Measurements from ENCODE around the gene SARDH.

Gene SARDH

DNA sequence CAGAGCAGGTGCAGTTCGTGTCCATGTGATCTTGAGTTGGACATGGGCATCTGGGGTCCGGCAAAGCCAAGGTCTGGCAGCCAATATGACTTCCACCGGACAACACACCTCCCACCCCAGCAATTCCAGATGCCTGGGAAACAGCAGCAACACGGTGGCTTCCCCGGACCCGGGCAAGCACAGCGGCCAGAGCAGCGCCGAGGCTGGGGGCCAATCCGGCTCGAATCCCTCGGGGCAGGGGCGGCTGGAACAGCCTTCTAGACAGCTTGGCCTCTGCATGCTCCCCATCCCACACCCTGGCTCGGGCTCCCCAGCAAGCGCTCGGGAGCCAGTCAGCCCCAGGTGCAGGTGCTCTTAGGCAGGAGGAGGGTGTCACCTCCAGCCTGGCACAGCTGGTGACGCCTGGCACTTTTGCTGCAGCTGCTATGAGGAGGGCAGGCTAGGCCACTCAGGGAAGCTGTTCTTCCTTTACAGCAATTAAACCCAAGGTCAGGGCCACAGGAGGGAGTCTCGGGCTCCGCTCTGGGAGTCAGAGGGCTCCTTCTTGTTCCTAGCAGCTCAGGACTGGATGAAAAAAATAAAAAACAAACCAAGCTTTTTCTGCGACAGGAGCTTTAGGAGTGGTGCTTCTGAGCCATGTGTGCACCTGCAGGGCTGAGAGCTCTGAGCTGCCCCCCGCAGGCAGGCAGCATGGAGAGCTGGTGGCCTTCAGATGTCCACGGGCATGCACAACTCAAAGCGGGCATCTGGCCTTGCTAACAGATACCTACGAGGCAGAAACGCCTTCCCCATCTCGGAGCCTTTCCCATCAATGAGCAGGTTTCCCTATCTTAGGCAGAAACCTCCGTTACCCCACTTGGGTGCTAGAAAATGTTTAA is 73.7 kb downstream of the SARDH start:
- peak; percentile 72 for DNase-seq

DNA sequence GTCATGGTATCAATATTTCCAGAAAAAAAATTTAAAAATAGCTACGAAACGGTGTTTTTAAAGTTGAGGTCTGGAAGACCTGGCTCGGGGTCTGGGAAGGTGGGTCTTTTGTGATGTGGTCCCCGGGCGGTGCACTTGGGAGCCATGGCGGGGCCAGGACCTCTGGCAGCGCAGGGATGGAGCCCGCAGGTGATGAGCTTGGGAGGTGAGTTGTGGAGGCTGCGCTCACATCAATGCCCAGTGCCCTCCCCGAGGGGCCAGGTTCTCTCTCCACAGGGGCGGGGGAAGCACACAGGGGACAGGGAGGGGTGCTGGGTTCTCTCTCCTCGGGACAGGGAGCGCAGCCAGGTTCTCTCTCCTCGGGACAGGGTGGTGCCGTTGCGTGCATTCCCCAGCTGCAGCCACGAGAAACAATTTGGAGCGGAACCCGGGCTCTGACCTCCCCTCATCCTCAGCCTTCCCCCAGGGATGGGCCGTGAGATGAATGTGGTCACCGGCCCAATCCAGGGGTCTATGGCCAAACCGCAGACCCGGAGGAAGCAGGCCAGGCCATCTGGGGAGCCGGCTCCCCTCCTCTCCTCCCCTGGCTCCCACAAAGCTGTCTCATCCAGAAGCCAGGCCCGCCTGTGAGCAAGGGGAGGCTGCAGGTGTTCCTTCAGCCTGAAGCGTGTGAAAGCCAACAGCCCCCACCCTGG is 76.2 kb downstream of the SARDH start:
- DNase-seq: no peak

DNA sequence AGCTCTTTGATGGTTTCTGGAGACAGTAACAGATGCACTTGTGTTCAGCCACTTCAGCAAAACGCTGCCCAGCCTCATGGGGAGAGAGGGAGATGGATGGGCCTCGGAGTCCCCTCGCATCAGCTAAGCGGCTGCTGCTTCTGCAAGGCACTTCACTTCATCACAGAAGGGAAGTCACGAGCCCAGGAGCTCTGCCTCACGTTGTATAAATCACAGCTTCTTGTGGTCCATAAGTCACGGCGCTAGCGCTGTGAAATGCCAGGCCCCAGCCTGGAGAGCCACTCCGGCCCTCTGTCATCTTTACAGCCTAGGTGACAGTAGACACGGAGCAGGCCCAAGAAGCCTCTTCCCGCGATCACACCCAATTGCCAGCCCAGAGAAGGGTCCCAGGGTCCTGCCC is 78.6 kb downstream of the SARDH start:
- DNase-seq: no peak

DNA sequence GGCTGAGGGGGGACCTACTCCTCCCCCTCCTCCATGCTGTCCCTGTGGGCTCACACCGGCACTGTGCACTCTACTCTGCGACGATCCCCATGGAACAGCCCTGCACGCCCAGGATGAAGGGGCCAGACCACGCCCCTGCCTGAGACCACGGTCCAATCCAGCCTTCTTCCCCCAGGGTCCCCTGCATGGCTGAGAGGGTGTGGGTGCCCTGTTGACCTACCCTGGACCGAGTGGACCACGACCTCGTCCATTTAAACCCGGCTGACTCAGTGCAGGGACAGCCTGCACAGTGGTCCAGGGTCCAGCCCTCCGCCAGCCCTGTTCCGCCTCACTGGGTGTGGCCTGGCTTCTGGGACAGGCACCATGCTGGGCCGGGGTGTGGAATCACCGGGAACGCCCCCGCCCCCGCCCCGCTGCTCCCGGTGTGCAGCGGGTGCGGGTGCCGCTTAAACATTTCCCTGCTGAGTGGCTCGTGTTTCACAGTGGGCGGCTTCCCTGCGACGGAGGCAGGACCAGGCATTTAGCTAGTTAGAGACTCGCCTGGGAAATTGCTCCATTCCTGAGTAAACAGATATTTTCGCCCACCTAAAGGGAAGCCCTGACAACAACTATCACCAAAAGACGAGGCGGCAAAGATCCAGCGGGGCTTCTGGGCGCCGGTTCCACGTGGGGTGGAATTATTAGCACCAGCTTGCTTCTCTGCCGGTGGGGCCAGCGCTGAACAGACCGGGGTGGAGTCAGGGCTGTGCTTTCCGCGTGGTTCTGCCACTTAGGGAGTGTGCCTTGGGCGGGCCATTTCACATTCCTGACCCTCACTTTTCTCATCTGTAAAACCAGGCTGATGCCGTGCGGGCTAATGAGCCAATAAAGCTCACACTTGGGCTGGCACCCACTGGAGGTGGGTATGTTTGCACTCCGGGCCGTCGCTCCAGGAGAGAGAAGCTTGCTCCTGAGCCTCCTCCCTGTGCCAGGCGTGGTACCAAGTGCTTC is 79.4 kb downstream of the SARDH start:
- no peak for DNase-seq

DNA sequence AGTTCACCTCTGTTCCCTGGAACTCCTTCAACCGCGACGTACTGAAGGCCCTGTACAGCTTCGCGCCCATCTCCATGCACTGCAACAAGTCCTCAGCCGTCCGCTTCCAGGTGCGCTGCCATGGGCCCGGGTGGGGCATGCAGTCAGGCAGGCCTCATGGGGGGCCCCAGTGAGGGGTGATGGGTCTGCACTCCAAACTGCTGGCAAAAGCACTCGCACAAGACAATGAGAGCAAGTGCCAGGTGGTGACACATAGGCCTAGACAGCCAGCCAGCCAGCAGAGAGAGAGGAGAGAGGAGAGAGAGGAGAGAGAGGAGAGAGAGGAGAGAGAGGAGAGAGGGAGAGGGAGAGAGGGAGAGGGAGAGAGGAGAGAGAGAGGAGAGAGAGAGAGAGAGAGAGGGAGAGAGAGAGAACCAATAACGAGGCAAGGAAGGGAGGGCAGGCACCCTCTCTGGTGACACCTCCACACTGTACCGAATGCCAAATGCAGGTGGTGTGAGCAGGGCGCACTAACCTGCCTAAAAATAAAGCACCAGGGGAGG is 81.0 kb downstream of the SARDH start:
- DNase-seq: peak; percentile 95

DNA sequence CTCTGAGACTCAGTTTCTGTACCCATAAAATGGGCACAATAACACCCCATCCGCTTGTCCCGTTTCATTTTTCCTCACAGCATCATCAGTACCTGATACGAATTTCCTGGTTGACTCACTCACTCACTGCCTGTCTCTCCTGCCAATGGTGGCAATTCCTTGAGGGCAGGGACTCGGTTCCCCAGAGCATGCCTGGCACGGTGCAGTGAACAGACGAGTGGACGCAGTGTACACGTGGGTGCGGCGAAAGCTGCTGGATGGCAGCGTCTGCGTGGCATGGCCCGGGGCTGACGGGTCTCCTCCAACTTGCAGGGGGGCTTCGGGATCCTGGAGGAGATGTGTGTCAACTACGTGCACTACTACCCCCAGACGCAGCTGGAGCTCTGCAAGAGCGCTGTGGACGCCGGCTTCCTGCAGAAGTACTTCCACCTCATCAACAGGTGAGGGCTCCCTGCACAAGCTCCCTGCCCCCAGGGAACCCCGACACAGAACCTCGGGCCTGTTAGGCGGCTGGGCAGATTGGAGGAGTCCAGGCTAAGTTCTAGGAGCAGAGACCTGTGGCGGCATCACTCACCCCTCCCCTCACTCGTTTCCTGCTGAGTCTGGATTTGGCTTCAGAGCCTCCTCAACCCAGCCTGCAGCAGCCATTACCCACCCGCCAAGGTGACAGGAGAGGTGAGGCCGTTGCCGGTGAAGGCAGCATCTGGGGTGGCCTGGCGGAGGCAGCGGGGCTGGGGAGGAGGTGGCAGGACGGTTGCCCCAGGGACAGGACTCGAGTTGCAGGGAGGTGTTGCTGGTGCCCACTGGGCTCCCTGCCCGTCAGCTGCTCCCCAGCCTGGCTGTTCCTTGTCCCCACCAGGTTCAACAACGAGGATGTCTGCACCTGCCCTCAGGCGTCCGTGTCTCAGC is 81.7 kb downstream of the SARDH start:
- DNase-seq: no peak

DNA sequence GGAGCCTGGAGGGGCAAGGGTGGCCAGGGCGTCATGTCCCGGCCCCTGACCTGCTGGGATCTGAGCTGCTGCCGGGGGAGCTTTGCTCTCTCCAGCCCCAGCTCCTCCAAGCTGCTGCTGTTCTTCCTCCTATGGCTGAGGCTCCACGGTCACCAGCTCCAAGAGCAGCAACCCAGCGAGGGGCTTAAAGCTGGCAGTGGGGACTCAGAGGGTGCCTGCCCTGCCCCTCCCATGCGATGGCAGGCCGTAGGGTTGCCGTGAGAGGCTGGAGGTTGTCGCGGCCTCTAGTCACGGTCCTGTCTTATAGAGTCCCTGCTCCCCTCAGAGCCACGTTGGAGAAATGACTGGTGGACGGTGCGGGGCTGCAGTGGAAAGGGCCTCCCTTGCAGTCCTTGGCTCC is 82.5 kb downstream of the SARDH start:
- DNase-seq: no peak

DNA sequence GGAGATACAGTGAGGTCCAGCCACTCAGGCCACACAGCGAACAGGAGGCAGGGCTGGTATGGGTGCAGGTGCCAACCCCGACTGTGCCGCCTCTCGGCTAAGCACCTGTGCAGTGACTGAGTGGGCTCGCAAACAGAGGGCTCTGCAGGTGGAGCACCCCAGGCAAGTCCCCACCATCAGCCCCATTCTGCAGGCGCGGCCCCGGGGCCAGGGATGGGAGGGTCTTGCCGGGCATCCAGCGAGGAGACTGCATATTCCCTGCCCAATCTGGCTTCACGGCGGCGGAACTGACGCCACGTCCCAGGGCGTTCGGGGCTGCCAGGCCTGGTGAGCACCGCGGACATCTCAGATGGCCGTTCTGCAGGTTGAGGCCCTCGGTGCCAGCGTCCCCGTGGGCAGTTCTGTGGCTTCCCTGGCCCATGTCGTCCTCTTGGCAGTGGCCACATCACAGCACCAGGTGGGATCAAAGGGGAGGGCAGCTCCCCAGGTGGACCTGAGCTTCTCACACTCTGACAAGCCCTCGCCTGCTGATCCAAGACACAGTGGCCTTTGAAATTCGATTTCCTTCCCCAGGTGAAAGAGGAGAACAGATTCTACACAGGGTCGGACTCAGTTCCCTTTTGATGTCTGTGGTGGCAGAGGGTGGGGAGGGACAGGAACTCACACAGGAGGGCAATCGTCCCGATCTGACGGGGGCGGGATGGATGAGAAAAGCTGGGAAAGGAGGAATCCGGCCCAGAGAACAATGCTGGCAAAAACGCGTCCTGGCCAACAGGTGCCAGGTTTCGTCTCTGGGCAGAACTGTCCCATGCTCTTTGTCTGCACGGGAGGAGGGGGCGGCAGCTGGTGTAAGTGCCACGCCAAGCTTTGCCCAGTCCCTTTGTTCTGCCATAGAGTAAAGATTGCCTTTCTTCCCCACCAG is 83.2 kb downstream of the SARDH start:
- DNase-seq: no peak

DNA sequence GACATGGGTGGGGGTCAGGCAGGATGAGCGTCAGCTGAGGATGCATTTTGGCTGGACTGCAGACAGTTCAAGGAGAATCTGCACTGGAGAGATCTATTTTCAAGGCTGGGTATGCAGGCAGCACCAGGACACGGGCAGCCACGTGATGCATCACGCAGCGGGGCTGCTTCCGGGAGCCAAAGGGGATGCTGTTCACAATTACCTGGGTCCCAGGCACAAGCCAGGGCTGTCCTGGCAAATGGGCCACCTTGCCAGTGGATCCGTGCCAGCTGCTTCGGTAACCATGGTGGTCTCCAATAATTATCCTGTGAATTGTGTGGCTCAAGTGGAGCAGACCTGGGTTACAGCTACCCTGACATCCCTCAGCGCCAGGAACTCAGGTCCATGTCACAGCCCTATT is 84.5 kb downstream of the SARDH start:
- DNase-seq: peak; percentile 62

DNA sequence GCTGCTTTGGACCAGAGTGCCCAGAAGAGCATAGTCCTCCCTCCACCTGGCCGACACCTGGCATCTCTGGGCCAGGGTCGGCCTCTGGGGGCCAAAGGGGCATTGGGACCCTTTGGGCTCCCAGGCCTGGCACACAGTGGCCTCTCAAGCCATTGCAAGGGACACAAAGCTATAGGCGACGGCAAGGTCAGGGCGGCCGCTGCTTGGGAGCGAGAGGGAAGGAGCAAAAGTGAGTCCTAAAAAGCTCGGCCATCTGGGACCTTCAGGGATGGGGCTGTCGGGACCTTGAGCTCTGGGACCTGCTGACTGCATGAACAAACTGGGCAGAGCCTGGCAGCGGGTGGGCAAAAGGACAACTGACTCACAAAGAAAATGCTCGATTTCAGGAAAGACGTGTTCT is 88.1 kb downstream of the SARDH start:
- DNase-seq: no peak

DNA sequence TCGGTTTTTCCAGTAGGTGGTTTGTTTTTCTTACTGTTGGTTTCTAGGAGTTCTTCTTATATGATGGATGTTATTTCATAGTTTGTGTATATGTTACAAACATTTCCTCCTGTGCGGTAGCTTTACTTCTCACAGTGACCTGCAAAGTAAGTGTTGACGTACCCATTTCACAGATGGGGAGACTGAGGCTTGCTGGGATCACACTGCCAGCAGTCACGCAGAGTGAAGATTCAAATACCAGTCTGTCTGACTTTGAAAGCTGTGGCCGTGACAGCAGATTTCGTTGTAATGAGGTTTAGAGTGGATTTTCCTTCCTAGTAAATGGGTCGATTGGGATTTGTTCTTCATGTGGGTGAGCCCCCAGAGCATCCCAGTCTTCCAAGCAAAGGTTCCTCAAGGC is 89.0 kb downstream of the SARDH start:
- no peak for DNase-seq

DNA sequence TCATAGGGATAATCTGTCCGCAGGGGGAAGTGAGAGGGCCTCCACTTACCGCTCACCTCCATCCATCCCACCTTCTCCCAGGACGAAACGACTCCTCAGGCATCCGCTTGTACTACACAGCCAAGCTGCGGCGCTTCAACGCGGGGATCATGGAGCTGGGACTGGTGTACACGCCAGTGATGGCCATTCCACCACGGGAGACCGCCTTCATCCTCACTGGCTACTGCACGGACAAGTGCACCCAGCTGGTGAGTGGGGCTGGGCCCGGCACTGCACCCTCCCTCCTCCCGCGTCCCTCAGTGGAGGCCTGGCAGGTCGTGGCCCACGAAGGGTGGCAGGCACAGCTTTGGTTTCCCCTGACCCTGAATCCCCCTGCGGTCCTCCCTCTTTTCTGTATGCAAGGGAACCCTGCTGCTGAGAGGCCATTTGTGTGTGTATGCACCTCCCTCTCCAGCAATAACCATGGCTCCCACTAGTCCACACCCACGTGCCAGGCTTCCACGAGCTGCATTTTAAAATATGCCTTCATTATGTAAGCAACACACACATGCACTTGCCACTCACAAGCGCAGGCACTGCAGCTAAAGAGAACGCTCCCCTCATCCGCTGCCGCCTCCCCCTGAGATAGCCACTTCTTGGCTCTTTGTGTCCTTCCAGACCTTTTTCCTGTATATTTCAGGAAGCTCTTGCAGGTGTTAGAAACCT is 90.2 kb downstream of the SARDH start:
- DNase-seq: no peak

DNA sequence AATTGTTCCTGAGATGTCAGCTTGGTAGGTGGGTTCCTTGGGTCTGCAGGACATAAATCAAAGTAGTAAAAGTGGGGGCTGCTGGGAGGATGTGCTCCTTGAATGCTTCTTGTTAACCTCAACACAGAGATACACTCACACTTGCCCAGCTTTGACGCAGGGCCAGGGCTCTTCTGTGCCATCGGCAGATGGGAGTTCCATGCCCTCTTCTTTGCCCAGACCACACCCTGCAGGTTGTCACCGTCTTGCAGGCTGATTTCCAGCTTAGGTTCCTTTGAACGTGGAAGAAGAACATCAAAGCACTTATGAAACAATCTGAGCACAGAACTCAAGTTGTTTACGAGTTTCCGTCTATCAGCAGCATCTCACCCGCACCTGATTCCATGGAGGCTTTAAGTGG is 91.0 kb downstream of the SARDH start:
- no peak for DNase-seq

DNA sequence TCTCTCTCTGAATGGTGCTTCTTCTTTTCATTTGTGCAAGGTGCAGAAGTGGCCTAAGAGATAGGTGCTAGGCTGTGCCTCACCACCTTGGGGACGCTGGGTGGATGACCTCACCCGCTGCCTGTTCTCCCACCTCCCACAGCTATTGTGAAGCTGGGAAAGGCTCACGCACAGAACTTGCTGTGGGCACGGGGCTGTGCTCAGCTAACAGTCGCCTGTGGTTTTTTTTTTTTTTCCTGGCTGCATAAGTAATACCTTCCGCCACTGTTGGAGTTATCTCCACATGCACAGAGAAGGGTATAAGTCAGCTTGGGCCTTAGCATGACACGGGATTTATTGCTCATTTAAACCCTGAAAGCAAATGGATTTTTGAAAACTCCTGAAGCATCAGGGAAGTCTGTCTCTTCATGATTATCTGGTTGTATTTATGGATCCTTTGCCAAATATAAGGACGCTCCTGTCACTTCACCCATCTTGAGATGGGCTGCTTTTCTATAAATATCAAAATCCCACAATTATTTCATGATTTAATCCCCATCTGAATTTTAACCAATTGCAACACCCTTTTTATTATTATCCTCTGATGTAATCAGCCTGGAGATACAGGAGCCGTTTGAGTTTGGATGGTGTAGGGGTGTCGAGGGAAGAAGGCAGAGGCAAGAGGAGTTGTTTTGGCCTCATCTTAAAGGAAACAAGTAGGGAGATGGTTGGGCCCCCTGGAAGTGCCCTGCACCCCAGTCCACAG is 93.0 kb downstream of the SARDH start:
- no peak for DNase-seq

DNA sequence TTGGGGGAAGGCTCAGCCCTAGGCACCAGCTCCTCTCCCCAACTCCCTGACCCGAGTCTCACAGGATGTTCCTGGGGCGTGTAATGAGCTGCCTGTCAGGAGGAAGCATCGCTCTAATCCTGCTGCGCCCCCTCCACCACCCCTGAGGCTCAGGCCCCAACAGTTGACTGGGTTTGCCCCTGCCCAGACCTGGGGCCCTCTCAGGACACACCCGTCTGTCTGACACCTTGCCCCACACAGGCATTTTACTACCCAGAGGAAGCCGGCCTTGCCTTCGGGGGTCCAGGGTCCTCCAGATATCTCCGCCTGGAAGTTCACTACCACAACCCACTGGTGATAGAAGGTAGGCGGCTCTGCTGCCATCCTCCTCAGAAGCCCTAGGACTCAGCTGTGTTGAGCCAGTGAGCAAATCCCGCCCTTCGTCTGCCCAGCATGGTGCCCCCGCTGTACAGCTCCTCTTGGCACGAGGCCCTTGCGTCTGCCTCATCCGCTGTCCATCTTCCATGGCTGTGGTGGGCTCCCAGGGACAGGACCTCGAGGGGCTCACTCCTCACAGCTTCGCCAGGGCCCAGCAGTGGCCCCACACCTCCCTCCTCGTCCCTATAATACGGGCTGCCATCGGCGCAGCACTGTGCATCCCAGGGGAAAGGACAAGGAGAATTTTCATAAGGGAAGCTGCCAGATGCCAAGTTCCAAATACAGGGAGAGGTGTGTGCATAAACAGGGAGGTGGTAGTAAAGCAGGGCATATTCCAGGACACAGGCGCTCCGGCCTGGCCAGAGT is 94.0 kb downstream of the SARDH start:
- no peak for DNase-seq

DNA sequence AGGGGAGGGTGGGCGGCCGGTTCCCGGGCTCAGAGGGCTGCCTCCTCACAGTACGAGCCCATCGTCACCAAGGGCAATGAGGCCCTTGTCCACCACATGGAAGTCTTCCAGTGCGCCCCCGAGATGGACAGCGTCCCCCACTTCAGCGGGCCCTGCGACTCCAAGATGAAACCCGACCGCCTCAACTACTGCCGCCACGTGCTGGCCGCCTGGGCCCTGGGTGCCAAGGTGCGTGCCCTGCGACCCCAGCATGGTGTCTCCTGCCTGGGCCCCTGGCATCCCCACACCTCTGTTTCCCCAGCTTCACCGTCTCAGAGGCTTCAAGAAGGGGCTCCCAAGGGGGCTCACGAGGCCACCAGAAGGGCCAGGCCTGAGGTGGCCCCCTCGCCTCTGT is 94.8 kb downstream of the SARDH start:
- DNase-seq: no peak

DNA sequence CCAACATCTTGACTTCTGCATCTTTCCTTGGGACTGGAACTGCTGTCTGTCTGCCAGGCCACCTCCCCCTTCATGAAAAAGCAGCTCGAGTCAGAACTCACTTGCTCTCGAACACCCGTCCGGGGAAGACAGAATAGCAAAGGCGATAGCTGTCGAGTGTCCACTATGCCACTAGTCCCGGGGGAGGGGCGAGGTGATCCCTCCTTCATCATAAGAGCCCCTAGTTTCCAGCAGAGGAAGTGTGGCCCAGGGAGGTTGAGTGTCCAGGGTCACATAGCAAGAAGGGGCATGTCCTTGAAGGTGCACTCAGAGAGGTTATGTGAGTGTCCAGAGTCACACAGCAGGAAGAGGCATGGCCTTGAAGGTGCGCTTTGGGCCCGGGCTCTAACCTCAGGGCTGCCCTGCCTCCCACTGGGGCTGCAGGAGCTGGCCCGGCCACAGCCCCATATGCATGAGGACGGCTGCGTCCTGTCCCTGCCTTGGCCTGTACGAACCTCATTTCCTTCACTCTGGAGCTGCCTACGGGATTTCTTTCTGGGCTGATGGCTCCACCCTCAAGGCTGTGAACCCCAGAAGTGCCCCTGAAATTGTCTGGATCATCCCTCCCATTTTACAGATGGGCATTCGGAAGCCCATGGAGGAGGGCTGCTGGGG is 95.3 kb downstream of the SARDH start:
- no peak for DNase-seq
